Upper lobe of right lung (tissue), 1 donor: Measurements from ENCODE around the gene METTL27. TPM values are rescaled to one million over a fixed set of nuclear protein-coding genes. Genes with fewer than 3 reads are reported as not detected.
A peak's percentile ranks its signal among the peaks of the same experiment; 100 is the strongest.
"Not testable (repeated sequence)": the region's sequence is repeated elsewhere in the genome, so short reads cannot be mapped to it uniquely, and the experiment has no call there.

ENCODE experiments used
- ATAC-seq: fragments of 200-7000 bp; cut with Tn5 transposase; one replicate; pipeline ENCODE4 v1.9.1; 2020; ENCODE audit warnings: mild to moderate bottlenecking, moderate library complexity
- DNase-seq: peaks from one replicate; pipeline ENCODE4 v3.0.0-alpha.2; 2020
- H3K27ac ChIP-seq: fragments of 200-600 bp; one replicate; pipeline ENCODE4 v1.8.0; 2022
- H3K27me3 ChIP-seq: fragments of 200-600 bp; one replicate; pipeline ENCODE4 v1.8.0; 2022; ENCODE audit warnings: mild to moderate bottlenecking
- H3K36me3 ChIP-seq: fragments of 200-600 bp; one replicate; pipeline ENCODE4 v1.8.0; 2022
- H3K4me1 ChIP-seq: fragments of 200-600 bp; one replicate; pipeline ENCODE4 v1.8.0; 2022
- H3K4me3 ChIP-seq: fragments of 200-600 bp; one replicate; pipeline ENCODE4 v1.8.0; 2022; ENCODE audit warnings: mild to moderate bottlenecking
- H3K9me3 ChIP-seq: fragments of 200-600 bp; one replicate; pipeline ENCODE4 v1.8.0; 2022
- intact Hi-C: fragments of 100-400 bp; cut with DNase I; formaldehyde crosslinking; loops from one replicate; pipeline ENCODE4 v1.11.0; 2022
- total RNA-seq: library from RNA; stranded (reverse); fragmentation: NEBNext Ultra II Directional; extraction: Animal tissue kit (Norgen Biotek cat#: 25700); gene quantifications from one replicate; pipeline ENCODE4 v1.2.1, GENCODE V29; 2021
- TF ChIP-seq, protein P1 (sequence below): fragments of 200-600 bp; IDR thresholded peaks from one replicate; pipeline ENCODE4 v1.8.0; 2022; ENCODE audit warnings: antibody characterized with exemption
- donor health status: DM: no; HTN: yes; CAD: no; lungs with severe emphysema.

The METTL27 gene
- total RNA-seq, 1 donor from 2014 or later: 2.3 TPM

DNA sequence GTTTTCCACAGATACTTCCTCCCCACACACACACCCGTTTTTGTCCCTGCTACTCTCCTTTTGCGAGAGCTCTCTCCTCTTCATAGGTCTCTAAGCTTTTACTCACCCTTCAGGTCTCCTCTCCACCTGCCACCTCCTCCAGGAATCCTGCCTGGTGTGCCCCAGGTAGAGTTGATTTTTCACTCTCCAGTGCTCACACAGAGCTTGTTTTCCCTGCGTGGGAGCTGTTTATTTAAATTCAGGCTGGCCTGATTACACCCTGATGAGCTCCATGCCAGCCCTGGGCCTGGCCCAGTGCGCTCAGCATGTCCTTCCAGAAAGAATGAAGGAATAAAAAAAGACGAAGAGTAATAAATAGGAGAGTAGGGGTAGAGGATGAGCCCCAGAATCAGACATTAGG, 19.1 kb downstream of the METTL27 start:
- Histone ChIP-seq H3K4me1 (peaks cover 3% of the 10 kb centered on the region), H3K36me3 (no peaks in the 10 kb centered on the region), H3K27me3 (no peaks in the 10 kb centered on the region), H3K9me3 (no peaks in the 10 kb centered on the region), H3K4me3 (no peak overlapping the region), H3K27ac (no peak overlapping the region)
- DNase-seq (no peak), ATAC-seq (no peak)
- TF ChIP-seq, protein P1, sequence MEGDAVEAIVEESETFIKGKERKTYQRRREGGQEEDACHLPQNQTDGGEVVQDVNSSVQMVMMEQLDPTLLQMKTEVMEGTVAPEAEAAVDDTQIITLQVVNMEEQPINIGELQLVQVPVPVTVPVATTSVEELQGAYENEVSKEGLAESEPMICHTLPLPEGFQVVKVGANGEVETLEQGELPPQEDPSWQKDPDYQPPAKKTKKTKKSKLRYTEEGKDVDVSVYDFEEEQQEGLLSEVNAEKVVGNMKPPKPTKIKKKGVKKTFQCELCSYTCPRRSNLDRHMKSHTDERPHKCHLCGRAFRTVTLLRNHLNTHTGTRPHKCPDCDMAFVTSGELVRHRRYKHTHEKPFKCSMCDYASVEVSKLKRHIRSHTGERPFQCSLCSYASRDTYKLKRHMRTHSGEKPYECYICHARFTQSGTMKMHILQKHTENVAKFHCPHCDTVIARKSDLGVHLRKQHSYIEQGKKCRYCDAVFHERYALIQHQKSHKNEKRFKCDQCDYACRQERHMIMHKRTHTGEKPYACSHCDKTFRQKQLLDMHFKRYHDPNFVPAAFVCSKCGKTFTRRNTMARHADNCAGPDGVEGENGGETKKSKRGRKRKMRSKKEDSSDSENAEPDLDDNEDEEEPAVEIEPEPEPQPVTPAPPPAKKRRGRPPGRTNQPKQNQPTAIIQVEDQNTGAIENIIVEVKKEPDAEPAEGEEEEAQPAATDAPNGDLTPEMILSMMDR: no peak
- intact Hi-C loops: no loop called here

DNA sequence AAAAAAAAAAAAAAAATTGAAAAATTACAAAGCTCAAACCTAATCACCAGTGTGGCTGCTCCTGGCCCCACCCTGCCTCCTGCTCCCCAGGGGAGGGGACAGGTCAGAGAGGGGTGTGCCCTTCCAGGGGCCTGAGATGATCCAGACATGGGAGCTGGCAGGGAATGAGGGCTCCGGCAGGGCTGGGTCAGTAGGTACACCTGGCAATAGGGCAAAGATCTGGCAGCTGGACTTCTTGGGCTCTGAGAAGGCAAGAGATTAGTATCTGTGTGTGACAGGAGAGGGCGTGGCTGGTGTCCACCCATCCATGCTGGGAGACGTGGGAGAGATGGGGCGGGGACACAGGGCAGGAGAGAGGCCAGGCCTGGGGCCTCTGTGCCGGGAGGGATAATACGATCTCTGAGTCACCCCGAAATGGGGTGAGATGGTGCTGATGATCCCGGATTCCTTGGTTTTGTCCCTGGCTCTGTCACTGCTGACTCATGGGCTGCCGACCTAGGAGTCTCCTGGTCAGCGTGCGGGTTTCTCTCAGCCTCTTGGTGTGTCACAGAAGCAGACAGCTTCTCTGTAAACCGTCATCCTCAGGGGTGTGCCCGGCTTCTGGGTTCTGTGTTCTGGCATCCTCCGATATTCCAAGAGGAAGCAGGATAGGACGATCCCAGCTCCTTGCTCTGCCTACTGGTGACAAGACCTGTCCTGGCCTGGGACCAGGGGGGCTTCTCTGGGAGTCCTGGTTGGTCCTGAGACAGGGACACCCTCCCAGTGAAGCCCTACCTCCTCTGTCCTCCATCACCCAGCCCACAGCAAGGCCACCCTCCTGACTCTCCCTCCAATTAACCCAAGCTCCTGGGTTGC, 19.8 kb downstream of the METTL27 start:
- intact Hi-C loops: no loop called here
- no peaks in the 10 kb centered on the region for H3K27me3 ChIP-seq
- H3K9me3 ChIP-seq: no peaks in the 10 kb centered on the region
- no peak overlapping the region for H3K4me3 ChIP-seq
- DNase-seq (no peak), ATAC-seq (peak; percentile 20)
- no peak overlapping the region for H3K27ac ChIP-seq
- H3K36me3 ChIP-seq: no peaks in the 10 kb centered on the region
- H3K4me1 ChIP-seq: no peaks in the 10 kb centered on the region
- TF ChIP-seq, protein P1: no peak

DNA sequence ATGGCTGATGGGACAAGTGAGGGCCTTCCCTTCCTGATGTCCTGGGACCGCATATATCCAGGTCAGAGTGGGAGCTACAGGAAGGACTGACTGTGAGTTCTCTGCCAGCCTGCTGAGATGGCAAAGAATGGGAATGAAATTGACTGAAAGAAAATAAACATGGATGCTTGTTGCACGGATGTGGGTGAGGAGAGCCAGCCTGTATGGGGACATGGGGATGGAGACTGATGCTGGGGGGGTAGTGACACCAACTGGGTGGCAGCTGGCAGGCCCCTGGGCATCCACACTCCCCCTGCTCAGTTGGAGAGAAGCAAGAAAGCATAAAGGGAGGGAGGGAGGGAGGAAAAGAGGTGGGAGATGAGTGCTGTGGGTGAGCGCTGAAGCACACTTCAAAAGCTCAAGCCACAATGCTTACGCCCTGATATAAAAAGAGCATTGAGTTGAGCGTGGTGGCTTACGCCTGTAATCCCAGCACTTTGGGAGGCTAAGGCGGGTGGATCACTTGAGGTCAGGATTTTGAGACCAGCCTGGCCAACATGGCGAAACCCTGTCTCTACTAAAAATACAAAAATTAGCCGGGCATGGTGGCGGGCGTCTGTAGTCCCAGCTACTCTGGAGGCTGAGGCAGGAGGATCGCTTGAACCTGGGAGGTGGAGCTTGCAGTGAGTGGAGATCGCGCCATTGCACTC, 20.6 kb downstream of the METTL27 start:
- H3K36me3 ChIP-seq, ATAC-seq, H3K27me3 ChIP-seq, H3K27ac ChIP-seq, H3K4me1 ChIP-seq, H3K4me3 ChIP-seq, H3K9me3 ChIP-seq, DNase-seq, intact Hi-C loops: not testable (repeated sequence)

DNA sequence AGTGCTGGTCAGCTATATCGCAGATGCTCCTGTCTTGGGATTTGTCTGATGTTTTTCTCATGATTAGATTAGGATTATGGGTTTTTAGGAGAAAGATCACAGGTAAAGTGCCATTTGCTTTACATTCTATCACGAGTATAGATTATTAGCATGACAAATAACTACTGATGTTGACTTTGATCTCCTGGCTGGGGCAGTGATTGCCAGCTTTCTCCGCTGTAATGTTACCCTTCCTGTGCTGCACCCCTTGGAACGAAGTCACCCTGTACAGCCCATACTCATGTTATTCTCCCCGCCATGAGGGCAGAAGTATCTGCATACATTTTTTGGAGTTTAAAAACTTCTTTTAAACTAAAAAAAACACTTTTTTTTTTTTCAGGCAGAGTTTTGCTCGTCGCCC, 22.3 kb downstream of the METTL27 start:
- no peaks in the 10 kb centered on the region for H3K36me3 ChIP-seq
- H3K27ac ChIP-seq: no peak overlapping the region
- no peak overlapping the region for H3K4me3 ChIP-seq
- intact Hi-C loops: no loop called here
- no peaks in the 10 kb centered on the region for H3K27me3 ChIP-seq
- no peaks in the 10 kb centered on the region for H3K4me1 ChIP-seq
- DNase-seq: no peak
- H3K9me3 ChIP-seq: no peaks in the 10 kb centered on the region
- TF ChIP-seq, protein P1: no peak
- no peak for ATAC-seq

DNA sequence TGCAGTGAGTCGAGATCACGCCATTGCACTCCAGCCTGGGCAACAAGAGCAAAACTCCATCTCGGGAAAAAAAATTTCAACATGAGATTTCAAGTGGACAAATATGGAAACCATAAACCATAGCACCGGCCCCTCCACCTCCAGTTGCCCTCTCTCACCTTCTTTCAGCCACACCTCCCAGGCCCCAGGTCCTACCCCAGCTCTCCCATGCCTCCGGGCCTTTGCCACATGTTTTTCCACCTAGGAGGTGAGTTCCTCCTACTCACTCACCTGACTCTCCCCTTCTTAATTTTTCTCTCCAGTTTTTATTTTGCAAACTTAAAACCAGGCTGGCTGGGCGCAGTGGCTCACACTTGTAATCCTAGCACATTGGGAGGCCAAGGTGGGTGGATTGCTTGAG, 25.2 kb downstream of the METTL27 start:
- TF ChIP-seq, protein P1: no peak
- H3K36me3 ChIP-seq: no peaks in the 10 kb centered on the region
- no peak overlapping the region for H3K4me3 ChIP-seq
- no peak for ATAC-seq
- DNase-seq: no peak
- no peak overlapping the region for H3K27ac ChIP-seq
- no peaks in the 10 kb centered on the region for H3K9me3 ChIP-seq
- H3K4me1 ChIP-seq: no peaks in the 10 kb centered on the region
- intact Hi-C loops: no loop called here
- H3K27me3 ChIP-seq: no peaks in the 10 kb centered on the region

DNA sequence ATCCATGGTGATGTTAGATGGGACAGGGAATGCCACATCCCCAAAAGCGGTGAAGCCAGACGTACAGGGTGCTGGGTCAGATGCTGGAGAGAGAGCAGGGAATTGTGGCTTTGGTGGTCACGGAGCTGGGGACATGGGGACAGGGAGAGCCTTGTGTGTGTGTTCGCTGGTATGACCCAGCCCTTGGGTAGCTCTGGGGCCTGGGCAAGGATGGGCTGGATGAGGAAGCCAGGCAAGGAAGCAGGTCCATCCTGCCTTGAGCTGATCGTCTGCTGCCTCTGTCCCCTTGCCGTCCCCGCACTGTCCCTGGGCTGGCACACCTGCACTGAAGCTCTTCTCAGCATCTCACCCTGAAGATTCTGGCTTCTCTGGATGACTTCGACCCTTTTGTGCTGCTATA, 26.9 kb downstream of the METTL27 start:
- Histone ChIP-seq H3K4me1 (no peaks in the 10 kb centered on the region), H3K27ac (no peak overlapping the region), H3K27me3 (peaks cover 7% of the 10 kb centered on the region), H3K9me3 (no peaks in the 10 kb centered on the region), H3K4me3 (no peak overlapping the region), H3K36me3 (no peaks in the 10 kb centered on the region)
- intact Hi-C loops: no loop called here
- ATAC-seq: no peak
- DNase-seq: peak; percentile 54
- TF ChIP-seq, protein P1: no peak
